Measurements from ENCODE around the gene RASGRP3.
"Not testable (repeated sequence)": the region's sequence is repeated elsewhere in the genome, so short reads cannot be mapped to it uniquely, and the experiment has no call there.

Gene RASGRP3

DNA sequence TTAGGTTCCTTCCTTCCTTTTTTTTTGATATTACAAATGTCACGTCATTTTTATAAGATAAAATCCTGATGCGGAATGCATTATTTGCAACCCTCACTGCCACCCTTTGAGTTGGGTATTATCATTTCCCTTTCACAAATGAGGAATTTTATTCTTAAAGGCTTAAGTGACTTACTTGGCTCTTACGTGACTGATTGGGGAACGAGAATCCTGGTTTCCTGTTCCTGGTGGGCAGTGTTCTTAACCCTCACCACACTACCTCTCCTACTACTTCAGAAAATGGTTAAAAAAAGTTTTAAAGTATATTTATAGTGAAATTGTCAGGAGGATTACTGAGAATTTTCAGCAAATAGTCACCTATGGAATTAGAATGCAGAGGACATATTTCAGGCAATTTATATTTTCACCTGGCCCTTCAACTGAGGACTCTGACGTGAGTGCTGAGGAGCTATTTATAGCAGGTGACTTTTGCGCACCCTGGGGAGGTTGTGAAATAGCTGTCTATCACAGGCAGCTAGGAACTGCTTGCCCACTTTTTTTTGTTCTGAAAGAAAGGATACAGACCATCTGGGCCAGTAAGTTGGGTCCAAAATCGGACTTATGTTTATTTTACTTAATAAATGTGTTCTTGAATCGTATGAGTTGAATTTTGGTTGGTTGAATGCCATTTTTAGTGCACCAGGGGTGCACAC lies 18.7 kb upstream of the RASGRP3 start:
- in situ Hi-C loops (cut with MboI; ENCODE audit: low sequenced_read_pairs), result no loop called here

DNA sequence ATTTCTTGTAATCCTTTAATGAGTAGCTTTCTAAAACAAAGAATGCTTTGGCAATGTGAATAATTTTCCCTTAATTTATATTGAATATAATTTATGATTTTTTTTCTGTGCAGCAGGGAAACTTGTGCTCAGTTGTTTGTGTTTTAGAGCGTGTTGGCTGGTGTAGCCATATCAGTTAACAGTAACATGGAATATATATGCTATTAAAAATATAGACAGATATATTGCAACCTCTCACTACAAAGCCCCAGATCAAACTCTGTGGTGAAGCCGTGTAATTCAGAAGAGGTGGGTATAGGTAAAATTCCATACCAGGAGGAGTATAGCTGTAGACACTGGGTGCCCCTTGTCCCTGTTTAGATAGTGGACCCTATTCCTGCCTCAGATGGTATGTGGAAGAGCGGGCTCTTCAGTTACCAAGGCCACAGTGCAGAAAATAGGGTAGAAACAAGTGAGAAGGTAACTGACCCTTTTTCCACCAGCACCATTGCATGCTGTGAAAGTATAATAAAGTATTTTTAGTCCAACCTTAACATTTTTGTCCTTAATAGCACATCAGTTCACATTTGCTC lies 18.1 kb upstream of the RASGRP3 start:
- in situ Hi-C loops (cut with MboI; ENCODE audit: low sequenced_read_pairs), result no loop called here

DNA sequence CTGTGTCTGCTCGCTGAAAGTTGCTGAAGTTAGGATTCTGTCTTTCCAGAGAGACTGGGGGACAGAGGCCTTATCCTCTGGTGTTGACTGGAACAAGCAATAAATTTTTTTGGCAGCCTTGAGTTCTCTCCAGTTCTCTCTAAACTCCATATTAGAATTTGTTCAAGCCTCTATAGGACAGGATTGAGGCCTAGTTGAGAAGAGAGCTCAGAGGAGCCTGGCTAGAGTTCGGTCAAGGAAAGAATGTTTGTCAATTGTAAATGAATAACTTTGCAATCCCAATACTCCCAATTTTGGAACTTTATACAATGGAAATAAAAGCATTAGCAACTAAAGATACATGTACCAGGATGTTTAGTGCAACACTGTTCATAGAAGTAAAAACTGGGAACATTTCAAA lies 16.7 kb upstream of the RASGRP3 start:
- in situ Hi-C loops (cut with MboI; ENCODE audit: low sequenced_read_pairs), result no loop called here

DNA sequence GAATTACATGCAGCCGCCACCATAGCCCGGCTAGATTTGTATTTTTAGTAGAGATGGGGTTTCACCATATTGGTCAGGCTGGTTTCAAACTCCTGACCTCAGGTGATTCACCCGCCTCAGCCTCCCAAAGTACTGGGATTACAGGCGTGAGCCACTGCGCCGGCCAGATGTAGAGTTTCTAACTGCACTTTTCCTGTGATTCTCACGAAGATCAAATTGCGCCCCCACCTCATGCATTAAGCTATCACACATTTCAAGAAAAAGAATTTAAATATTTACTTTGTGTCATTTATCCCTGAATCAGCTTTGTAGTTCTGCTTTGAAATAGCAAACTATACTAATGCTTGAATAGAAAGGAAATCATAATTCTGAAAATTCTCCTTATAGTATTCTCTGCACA lies 13.9 kb upstream of the RASGRP3 start:
- in situ Hi-C loops (cut with MboI; ENCODE audit: low sequenced_read_pairs), result not testable (repeated sequence)

DNA sequence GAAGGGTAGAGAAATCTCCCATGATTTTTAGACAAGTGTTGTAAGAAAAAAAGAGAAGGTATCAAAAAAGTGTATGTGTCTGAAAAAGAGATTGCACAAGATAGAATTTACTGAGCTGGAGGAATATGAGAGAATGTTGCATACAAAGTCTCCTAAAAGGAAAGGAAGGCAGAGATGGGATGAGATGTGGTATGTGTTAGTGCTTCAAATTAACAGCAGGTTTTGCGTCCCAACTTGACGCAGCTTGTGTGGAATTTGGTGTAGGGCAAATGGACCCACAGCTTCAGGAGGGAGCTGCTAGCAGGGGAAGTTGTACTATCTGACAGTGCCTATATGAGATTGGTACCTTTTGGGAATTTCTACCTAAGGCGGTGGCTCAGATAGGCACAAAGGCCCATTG lies 9.0 kb upstream of the RASGRP3 start:
- in situ Hi-C loops (cut with MboI; ENCODE audit: low sequenced_read_pairs), result no loop called here

DNA sequence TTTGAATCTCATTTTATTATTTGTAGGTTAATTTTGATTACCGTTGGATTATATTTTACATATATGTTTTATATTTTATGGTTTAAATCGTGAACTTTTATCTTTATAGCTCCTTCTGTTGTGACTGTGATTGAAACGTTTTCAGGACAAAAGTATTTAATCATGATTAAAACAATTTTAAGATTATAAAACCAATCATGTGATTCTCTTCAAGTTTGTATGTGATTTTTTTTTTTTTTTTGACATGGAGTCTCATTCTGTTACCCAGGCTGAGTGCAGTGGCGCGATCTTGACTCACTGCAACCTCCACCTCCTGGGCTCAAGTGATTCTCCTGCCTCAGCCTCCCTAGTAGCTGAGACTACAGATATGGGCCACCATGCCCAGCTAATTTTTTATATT lies 7.2 kb upstream of the RASGRP3 start:
- in situ Hi-C loops (cut with MboI; ENCODE audit: low sequenced_read_pairs), result no loop called here

DNA sequence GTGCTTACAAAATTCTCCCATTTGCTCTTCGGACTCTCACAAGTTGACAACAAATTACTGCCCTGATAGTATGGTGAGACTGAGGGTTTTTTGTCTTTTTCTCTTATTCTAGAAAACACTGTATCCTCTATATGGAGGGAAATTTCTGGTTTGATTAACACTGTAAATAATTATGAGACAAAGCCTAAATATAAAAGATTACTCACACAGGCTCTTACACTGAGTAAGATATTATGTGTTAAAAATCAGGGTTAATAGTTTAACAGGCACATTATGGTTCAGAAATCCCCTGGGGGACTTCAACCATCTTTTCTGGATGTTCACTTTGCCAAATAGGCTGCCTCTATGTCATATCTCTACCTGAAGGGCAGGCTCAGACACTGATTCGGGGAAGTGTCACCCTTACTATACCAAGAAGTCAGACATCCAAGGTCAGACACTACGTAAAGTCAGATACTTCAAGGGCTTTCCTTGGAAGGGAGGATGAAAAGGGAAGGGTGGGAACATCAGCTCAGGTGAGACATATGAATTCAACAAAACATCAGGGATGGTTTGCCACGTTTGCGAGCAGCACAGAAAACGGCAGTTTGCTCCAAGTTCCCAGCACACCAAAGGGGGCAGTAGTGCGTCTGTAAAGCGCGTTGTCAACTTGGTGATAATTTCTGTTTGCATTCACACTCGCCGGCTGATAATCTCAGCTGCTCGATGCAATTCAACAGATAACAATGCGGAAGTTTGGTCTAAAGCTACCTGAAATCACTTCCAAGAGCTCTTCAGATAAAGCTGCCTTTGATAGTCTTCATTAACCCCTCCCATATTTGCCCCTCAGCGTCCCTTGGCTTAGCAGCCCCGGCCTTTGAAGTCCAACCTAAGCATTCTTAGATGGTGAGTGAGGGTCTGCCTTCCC lies 972 bp upstream of the RASGRP3 start:
- in situ Hi-C loops (cut with MboI; ENCODE audit: low sequenced_read_pairs), result no loop called here

DNA sequence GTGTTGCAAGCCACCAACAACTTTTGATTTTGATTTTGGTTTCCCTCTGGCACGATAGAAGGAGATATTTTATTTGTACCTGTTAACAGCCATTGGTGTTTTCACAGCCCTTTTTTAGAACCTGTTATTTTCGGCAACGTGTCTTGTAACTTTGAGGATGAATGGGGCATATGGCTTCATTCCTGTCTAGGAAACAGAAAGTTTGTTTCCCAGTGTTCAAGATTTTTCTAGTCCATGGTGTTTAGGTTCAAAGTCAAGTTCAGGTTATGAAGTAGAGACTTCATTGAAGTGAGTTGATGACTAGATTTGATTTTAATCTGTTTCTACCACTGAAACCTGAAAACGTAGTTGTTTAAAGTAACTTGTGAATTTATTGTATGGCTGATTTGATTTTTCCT lies 343 bp downstream of the RASGRP3 start:
- in situ Hi-C loops (cut with MboI; ENCODE audit: low sequenced_read_pairs), result no loop called here

DNA sequence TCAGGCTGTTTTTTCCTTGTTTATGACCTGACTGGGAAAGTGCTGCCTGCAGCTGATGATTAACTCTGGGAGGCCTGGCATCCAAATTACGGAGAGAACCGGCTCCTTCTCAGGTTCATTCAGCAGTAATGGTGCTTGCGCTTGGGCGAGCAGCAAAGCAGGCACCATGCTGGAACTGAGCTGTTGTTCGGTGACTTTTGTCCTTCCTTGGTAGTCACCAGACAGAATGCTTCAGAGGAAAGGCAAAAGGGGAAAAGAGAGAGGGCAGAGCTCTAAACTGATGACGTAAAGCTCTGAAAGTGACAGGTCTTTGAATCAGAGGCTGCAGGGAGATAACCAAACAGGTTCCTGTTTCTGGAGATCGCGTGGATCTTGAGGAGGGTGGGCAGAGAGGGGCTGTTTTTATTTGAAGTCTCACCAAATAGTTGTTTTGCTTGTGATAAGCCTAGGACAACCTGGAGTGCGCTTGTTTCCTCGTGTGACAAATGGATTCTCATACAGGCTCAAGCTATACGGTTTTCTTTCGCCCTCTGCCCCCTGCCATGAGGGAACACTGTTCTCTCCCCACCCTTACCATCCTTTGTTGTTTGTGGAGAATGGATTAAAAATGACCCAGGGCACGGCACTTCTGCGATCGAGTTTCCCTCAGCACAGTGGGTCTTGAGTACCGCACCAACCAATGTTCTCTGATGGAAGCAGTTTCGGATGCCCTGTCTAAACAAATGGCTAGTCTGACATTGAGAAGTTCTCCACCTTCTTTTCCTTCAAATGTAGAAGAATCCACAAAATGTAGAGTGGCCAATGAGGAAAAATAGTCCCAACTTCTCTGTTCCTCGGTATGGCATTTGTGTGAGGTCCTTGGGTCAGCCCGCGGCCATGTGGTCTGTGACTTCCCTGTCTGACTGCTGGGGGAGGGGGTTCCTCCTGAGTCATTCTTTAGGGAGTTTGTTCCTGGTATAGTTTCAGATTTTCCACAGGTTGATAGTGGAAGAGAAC lies 1.3 kb downstream of the RASGRP3 start:
- in situ Hi-C loops (cut with MboI; ENCODE audit: low sequenced_read_pairs), result no loop called here

DNA sequence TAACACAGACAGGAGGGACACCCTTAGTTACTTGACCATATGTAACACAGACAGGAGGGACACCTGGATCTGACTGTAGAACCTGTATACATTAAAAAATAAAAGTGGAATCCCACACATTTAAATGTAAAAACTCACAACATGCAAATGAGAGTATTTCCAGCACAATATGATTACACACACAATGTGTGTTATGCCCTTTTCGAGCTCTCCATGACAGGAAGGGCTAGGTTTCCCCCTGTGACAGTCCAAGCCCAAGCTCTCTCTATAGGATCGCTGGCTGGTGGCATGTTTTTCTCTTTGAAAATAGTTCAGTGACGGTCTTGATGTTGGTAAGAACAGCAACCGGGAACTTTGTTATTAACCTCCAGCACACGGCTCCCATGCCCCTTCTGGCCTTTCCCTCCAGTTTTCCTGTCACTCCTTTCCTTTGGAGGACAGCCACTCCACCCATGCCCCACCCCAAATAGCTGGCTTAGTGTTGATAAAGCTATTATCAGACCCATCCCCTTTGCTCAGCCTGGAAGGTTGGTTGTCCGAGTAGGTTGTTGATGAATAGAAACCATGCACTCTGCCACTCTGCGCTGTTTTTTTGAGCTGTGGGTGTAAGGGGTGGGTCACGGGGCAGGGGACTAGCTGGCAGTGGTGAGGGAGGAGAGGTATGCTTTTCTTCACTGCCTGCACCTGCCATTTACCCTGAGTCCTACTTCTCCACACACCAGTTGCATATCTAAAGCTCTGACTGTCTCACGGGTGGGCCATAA lies 2.7 kb downstream of the RASGRP3 start:
- in situ Hi-C loops (cut with MboI; ENCODE audit: low sequenced_read_pairs), result no loop called here

DNA sequence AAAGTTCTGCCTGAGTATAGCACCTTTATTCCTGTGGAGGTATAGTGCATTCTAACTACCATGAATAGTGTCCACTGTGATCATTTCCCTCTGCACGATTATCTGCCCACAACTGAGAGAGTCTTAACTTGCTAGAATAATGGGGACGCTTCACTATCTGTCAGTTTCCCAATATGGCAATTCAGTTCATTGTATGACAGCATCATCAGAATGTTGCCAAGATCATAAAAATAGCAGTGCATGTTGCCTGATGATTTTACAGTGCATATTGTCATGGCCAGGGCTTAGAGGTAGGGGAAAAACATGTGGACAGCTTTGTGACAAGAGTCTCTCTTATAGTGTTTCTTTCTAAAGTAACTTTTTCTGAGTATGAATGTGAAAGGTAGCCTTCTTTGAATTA lies 6.1 kb downstream of the RASGRP3 start:
- in situ Hi-C loops (cut with MboI; ENCODE audit: low sequenced_read_pairs), result no loop called here

DNA sequence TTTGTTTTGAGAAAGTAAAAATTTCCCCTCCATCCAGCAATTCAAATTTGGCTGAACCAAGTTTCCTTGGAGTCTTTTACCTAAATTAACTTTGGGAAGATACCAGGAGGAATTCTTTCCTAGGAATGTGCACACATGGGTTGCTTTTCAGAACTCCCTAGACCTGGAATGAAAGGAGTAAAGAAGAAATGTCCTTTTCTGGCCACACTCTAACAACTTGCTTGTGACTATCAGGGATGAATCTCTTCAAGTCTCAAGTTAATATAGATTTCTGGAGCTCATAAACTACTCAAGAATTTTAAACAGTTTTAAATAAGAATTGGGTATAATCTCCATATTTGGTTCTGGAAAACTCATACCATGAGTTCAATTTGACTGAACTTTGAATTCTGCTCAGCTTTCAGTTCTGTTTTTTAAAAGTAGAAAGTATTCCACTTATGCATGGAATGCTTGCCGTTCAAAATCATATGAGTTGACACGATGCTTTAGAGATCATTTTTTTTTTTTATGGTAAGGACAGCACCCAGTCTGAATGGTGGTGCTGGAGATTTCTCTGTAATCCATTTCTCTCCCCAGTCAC lies 7.7 kb downstream of the RASGRP3 start:
- in situ Hi-C loops (cut with MboI; ENCODE audit: low sequenced_read_pairs), result no loop called here

DNA sequence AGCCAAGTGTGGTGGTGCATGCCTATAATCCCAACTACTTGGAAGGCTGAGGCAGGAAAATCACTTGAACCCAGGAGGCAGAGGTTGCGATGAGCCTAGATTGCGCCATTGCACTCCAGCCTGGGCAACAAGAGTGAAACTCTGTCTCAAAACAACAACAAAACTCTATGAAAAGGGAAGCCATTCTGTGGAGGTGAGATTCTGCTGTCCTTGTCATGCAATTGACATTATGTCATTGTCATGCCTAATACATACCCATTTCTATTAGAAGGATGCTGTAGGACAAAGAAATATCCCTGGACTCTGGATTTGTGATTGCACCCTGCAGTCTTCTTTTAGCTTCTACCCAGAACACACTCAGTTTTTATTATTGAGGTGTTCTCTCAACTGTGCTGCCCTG lies 8.6 kb downstream of the RASGRP3 start:
- in situ Hi-C loops (cut with MboI; ENCODE audit: low sequenced_read_pairs), result no loop called here

DNA sequence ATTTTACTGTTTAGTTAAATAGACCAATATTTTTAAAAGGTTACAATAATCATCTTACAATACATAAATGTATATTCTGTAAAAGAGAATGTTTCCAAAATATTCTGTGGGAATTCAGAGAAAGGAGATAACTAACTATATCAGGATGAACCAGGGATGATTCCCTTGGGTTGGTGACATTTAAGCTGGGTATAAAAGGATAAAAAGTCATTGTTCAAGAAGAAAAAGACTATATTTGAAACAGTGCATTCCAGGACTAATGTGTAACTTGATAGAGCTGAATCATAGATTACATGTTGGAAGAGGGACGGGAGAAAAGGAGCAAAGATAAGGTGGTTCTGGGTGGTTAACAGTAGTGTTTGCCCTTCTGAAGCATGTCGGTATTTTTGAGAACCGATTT lies 10.1 kb downstream of the RASGRP3 start:
- in situ Hi-C loops (cut with MboI; ENCODE audit: low sequenced_read_pairs), result no loop called here

DNA sequence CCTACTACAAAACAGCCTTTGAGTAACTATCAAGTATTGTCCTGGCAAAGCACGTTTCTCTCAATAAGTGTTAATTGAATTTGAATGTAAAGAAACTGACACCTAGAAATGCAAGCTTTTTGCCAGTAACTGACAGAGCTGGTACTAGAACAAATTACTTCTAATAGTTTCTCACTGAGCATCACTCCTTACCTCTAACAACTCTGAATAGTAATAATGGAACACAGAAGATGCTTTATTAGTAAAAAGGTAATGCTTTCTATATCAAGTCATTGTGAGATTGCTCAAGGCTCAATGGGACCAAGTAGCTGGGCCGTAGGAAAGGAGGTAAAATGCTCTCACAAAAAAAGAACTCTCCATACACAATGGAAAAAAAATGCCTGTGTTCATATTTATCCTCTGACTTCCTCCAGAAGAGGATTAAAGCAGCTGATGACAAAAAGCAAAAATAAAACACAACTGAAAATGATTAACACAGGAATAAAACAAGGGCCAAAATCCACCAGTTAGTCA lies 11.8 kb downstream of the RASGRP3 start:
- in situ Hi-C loops (cut with MboI; ENCODE audit: low sequenced_read_pairs), result no loop called here

DNA sequence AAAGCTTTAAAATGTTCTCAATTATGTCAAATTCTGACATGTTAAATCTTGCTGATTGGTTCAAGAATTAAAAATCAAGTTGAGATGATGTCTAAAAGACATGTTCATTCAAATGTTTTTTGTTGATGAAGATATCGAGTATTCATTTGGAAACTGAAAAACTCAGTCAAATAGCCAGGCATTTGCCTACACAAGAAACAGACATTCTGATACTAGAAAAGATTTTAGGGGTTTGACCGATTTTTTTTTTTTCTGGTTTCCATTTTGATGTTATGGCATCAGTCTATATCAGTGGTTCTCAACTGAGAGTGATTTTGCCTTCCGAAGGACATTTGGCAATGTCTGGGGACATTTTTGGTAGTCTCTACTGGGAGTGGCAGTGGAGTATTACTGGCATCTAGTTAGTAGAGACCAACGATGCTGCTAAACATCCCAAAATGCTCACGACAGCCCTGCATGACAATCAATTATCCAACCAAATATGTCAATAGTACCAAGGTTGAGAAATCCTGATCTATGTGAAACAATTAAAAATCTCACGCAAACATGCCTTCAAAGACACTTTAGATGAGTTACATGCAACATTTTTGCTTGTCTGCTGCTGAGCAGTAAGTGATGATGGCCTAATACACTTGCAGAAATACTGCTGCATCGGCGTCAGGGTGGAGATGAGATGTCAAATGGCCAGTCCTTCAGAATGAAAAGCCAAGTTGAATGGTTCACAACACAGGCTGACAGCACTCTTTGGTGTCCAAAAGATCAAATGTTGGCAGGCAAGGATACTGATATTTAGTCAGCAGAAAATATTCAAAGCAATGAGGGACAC lies 12.5 kb downstream of the RASGRP3 start:
- in situ Hi-C loops (cut with MboI; ENCODE audit: low sequenced_read_pairs), result no loop called here

DNA sequence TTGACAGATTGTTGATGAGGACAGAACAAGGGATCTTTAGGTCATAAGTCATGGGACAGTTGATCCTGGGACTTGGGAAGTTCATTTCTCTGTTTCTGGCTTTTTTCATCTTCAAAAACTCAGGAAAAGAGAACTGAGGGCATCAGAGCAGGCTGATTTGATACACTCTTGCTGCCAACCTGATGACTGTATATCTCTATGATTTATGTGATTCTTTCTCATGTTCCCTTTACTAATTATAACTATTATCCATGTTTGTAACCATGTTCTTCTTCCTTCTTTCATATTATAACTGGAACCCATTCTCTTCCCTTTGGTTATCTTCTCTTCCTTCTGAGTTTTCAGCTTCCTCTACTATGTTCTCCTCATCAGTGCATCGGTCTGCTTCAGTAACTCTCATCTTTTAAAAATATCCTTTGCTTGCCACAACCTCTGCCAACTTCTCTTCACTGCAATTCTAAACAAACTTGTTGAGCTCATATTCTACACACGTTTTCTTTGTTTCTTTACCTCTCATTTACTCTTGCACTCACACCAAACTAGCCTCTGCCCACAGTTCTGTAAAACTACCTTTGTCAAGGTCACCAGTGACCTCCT lies 13.5 kb downstream of the RASGRP3 start:
- in situ Hi-C loops (cut with MboI; ENCODE audit: low sequenced_read_pairs), result no loop called here

DNA sequence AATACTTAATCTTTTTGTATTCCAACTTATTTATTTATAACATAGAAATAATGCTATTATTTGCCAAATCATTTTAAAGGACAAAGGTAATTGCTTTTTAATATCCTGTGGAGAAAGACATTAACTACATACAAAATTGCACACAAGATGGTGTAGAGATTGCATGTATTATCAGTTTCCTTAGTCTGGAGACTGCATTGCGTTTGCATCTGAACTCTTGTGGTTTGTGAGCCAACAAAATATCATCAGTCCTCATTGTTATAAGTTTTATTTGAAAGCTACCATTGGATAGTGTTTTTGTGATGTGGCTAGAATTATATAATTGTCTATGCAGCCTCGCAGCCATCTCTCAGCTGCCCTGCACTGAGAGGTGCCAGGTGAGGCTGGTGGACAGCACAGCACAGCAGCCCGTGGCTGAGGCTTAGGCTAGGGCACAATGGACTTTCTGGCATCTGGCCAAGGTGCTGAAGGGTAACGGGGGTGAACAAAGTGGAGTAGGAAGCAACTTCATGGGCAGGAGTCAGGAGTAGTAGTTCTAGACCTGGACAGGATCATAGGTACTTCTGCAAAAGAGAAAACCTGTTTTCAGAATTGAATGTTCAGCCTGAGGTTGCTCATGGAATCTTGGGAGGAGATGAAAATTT lies 15.1 kb downstream of the RASGRP3 start:
- in situ Hi-C loops (cut with MboI; ENCODE audit: low sequenced_read_pairs), result no loop called here

Measured in hTERT RPE-1 (cell line).